Epithelial cell of esophagus (primary cell): ENCODE data around the gene LMO7.

ENCODE experiments used
- DNase-seq: peaks from one replicate; pipeline ENCODE4 v3.0.0; 2010; ENCODE audit warnings: low read depth
- H3K4me3 ChIP-seq: 2 replicates; pipeline ENCODE4 v1.5.1; 2011; ENCODE audit warnings: mild to moderate bottlenecking, low read length, control low read depth
- TF ChIP-seq, protein P1 (sequence below): IDR thresholded peaks from 2 replicates; pipeline ENCODE4 v1.5.1; 2011; ENCODE audit warnings: low read depth, mild to moderate bottlenecking, low read length, control low read depth, inconsistent platforms; ENCODE audit not compliant: insufficient read depth; ENCODE audit errors: missing control alignments

Gene LMO7

DNA sequence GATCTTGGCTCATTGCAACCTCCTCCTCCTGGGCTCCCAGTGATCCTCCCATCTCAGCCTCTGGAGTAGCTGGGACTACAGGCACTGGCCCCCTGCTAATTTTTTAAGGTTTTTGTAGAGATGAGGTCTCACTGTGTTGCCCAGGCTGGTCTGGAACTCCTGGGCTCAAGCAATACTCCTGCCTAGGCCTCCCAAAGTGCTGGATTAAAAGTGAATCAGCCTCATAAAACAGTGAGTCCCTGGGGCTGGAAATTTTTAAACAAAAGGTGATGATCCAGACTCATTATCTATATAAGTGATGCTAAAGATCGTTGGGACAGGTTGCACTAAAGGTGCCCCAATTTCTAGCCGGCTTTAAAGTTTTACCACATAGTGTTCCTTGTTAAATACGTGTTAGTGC is 112.7 kb downstream of the LMO7 start:
- TF ChIP-seq, protein P1, sequence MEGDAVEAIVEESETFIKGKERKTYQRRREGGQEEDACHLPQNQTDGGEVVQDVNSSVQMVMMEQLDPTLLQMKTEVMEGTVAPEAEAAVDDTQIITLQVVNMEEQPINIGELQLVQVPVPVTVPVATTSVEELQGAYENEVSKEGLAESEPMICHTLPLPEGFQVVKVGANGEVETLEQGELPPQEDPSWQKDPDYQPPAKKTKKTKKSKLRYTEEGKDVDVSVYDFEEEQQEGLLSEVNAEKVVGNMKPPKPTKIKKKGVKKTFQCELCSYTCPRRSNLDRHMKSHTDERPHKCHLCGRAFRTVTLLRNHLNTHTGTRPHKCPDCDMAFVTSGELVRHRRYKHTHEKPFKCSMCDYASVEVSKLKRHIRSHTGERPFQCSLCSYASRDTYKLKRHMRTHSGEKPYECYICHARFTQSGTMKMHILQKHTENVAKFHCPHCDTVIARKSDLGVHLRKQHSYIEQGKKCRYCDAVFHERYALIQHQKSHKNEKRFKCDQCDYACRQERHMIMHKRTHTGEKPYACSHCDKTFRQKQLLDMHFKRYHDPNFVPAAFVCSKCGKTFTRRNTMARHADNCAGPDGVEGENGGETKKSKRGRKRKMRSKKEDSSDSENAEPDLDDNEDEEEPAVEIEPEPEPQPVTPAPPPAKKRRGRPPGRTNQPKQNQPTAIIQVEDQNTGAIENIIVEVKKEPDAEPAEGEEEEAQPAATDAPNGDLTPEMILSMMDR = no peak
- DNase-seq = no peak
- H3K4me3 ChIP-seq = no peak overlapping the region

GRCh38 chr13:75749407-75749806 is 113.3 kb downstream of the LMO7 start:
- TF ChIP-seq, protein P1 = no peak
- DNase-seq = no peak
- no peak overlapping the region for H3K4me3 ChIP-seq

DNA sequence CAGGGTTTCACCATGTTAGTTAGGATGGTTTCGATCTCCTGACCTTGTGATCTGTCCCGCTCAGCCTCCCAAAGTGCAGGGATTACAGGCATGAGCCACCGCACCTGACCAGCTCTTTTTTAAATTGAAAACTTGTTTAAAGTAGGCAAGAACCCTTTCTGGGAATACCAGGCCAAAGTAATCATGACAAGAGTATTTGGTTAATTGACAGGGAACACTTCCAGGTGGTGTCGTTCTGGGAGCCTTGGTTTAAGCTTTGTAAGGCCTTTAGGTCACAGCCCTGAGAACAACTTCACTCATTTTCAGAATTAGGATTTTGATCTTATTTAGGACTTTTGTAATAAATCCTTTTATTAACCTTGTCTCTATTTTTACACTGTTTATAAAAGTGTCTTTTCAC is 115.2 kb downstream of the LMO7 start:
- no peak for DNase-seq
- H3K4me3 ChIP-seq = no peak overlapping the region
- TF ChIP-seq, protein P1 = no peak

- DNase-seq = no peak
- TF ChIP-seq, protein P1 = no peak
- no peak overlapping the region for H3K4me3 ChIP-seq
Observed at GRCh38 chr13:75752826-75753225, 116.7 kb downstream of the LMO7 start.

DNA sequence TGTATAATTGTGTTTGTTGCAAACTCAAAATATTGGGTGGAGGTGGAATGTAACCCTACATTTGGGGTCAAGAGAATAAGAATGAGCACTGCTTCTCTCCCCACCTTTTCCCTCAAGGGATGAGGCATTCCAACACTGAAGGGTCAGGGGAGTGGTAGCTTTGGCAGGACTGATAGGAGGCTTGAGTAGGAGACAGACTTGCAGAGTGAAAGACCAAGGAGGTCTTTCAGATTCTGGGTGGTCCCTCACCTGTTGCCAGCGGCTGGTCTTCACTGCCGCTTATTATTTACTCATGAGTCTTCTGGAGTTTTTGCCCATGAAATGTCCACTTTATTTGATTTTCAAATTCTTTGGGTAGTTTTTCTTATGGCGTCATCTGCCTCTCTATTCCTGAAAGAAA is 118.8 kb downstream of the LMO7 start:
- TF ChIP-seq, protein P1 = no peak
- no peak for DNase-seq
- no peak overlapping the region for H3K4me3 ChIP-seq

GRCh38 chr13:75757336-75757735 is 121.2 kb downstream of the LMO7 start:
- no peak overlapping the region for H3K4me3 ChIP-seq
- TF ChIP-seq, protein P1 = no peak
- no peak for DNase-seq

DNA sequence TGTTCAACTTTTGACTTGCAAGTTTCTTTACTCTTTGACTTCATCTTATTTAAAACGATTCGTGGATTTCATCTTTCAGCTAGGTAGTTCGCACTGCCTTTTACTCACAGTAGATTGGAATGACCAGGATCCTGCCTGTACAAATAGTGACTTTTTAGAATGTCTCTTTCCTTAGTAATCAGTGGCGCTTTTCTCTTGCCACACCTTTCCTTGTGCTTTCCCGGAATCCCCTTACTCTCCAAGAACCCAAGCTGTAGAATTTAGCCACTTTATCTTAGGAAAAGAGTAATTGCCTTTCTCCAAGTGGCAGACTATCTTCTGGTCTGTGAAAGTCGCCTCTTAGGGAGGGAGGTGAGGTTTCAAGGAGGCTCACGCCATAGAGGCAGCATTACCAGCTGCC is 123.4 kb downstream of the LMO7 start:
- DNase-seq = no peak
- no peak overlapping the region for H3K4me3 ChIP-seq
- TF ChIP-seq, protein P1 = no peak
